SK-N-SH (cell line): ENCODE measurements around the gene KCNJ4. TPM values are rescaled to one million over a fixed set of nuclear protein-coding genes. Genes with fewer than 3 reads are reported as not detected.

ENCODE experiments used
- CTCF ChIA-PET: fragments of 300-600, 350-600 bp; formaldehyde crosslinking; extraction: SDS; loops from one replicate; lab custom pipeline; 2021; lab: Yijun Ruan, JAX
- POLR2A ChIA-PET: fragments of 350-600 bp; sonication (Branson Sonifier 250); formaldehyde crosslinking; extraction: SDS; loops from one replicate; lab custom pipeline; 2020; ENCODE audit warnings: antibody characterized with exemption, inconsistent platforms; lab: Yijun Ruan, JAX
- DNase-seq: peaks from one replicate; pipeline ENCODE4 v3.0.0; 2012
- H2AFZ ChIP-seq: fragments of 200-600 bp; sonication (generic); 2 replicates; pipeline ENCODE4 v1.8.1; 2016; ENCODE audit warnings: antibody characterized with exemption, mild to moderate bottlenecking, low read depth
- H3F3A ChIP-seq: fragments of 200-600 bp; sonication (generic); replicated peaks from 2 replicates; pipeline ENCODE3; 2016; ENCODE audit warnings: antibody characterized with exemption, mild to moderate bottlenecking; ENCODE audit not compliant: insufficient read depth
- H3K27ac ChIP-seq, 2 experiments: fragments of 200-500 bp in 1 of 2; fragments of 200-600 bp in 1 of 2; sonication (Bioruptor generic) in 1 of 2; sonication (generic), shearing (Covaris generic) in 1 of 2; 2 replicates each; pipeline versions ENCODE4 v1.5.1 to v1.6.1; 2014 to 2016; ENCODE audit warnings: low read depth in 2 of 2, inconsistent platforms in 1 of 2, low read length in 1 of 2, mild to moderate bottlenecking in 1 of 2, mixed read lengths in 1 of 2
- H3K27me3 ChIP-seq: fragments of 200-600 bp; sonication (generic), shearing (Covaris generic); 2 replicates; pipeline ENCODE4 v1.6.1; 2016; ENCODE audit warnings: mixed run types; ENCODE audit not compliant: insufficient read depth
- H3K36me3 ChIP-seq, 2 experiments: fragments of 200-500 bp in 1 of 2; fragments of 200-600 bp in 1 of 2; sonication (Bioruptor generic) in 1 of 2; sonication (generic) in 1 of 2; replicated peaks in 1 of 2; 2 replicates each; pipeline versions ENCODE3 to v1.5.1; 2014 to 2016; ENCODE audit warnings: low read length in 1 of 2, mild to moderate bottlenecking in 1 of 2; ENCODE audit not compliant: insufficient read depth in 2 of 2, control insufficient read depth in 1 of 2
- H3K4me1 ChIP-seq, 2 experiments: fragments of 200-500 bp in 1 of 2; fragments of 200-600 bp in 1 of 2; sonication (Bioruptor generic) in 1 of 2; sonication (generic), shearing (Covaris generic) in 1 of 2; 2 replicates each; pipeline versions ENCODE4 v1.5.1 to v1.6.1; 2014 to 2016; ENCODE audit warnings: low read depth in 1 of 2, low read length in 1 of 2, mixed run types in 1 of 2; ENCODE audit not compliant: insufficient read depth in 2 of 2, control insufficient read depth in 1 of 2
- H3K4me2 ChIP-seq: fragments of 200-600 bp; sonication (generic), shearing (Covaris generic); 2 replicates; pipeline ENCODE4 v1.6.1; 2017; ENCODE audit warnings: mixed run types
- H3K4me3 ChIP-seq, 2 experiments: fragments of 200-500 bp in 1 of 2; fragments of 200-600 bp in 1 of 2; sonication (Bioruptor generic) in 1 of 2; sonication (generic), shearing (Covaris generic) in 1 of 2; 2 replicates each; pipeline versions ENCODE4 v1.5.1 to v1.8.1; 2014 to 2016; ENCODE audit warnings: low read depth in 2 of 2, inconsistent platforms in 1 of 2, low read length in 1 of 2, mild to moderate bottlenecking in 1 of 2, mixed read lengths in 1 of 2, moderate library complexity in 1 of 2
- H3K79me2 ChIP-seq: fragments of 200-600 bp; sonication (generic); 2 replicates; pipeline ENCODE4 v1.8.1; 2017; ENCODE audit warnings: mild to moderate bottlenecking; ENCODE audit not compliant: insufficient read depth
- H3K9ac ChIP-seq: fragments of 200-600 bp; sonication (generic); 2 replicates; pipeline ENCODE4 v1.6.1; 2017; ENCODE audit warnings: mixed run types
- H3K9me2 ChIP-seq: fragments of 200-600 bp; sonication (generic); 2 replicates; pipeline ENCODE4 v1.6.1; 2017; ENCODE audit warnings: mixed run types
- H3K9me3 ChIP-seq: fragments of 200-600 bp; sonication (generic); 2 replicates; pipeline ENCODE4 v1.6.1; 2017; ENCODE audit warnings: mixed run types, mild to moderate bottlenecking, moderate library complexity
- H4K20me1 ChIP-seq: fragments of 200-600 bp; sonication (generic); 2 replicates; pipeline ENCODE4 v1.6.1; 2017; ENCODE audit warnings: mild to moderate bottlenecking, mixed run types; ENCODE audit not compliant: insufficient read depth
- CHD2 ChIP-seq: fragments of 150-350 bp; IDR thresholded peaks from 2 replicates; pipeline ENCODE4 v1.6.1; 2018; ENCODE audit warnings: low read length; ENCODE audit not compliant: partially characterized antibody
- ELF1 ChIP-seq: IDR thresholded peaks from 2 replicates; pipeline ENCODE4 v1.4.0; 2012
- EP300 ChIP-seq, 2 experiments: IDR thresholded peaks; 2 replicates each; pipeline versions ENCODE4 v1.4.0 to v1.6.1; 2012; ENCODE audit warnings: borderline replicate concordance in 1 of 2, low read depth in 1 of 2, low read length in 1 of 2
- FOSL2 ChIP-seq: IDR thresholded peaks from 2 replicates; pipeline ENCODE4 v1.4.0; 2012; ENCODE audit warnings: low read depth, mild to moderate bottlenecking, moderate library complexity, borderline replicate concordance
- FOXJ3 ChIP-seq: sonication (generic); formaldehyde crosslinking; IDR thresholded peaks from 2 replicates; pipeline ENCODE4 v1.5.1; 2020; ENCODE audit warnings: mild to moderate bottlenecking, missing genetic modification reagents
- GABPA ChIP-seq: IDR thresholded peaks from 2 replicates; pipeline ENCODE4 v1.4.0; 2012; ENCODE audit warnings: low read depth, mild to moderate bottlenecking
- GATA2 ChIP-seq: sonication (generic); formaldehyde crosslinking; IDR thresholded peaks from 2 replicates; pipeline ENCODE4 v1.5.0; 2020; ENCODE audit warnings: mild to moderate bottlenecking, missing genetic modification reagents
- MEF2A ChIP-seq: IDR thresholded peaks from 2 replicates; pipeline ENCODE4 v1.4.0; 2012; ENCODE audit warnings: low read depth, borderline replicate concordance
- MXI1 ChIP-seq: IDR thresholded peaks from 2 replicates; pipeline ENCODE4 v1.6.1; 2012; ENCODE audit warnings: mild to moderate bottlenecking, low read depth, low read length, improper control_type of control experiment
- NFIC ChIP-seq: IDR thresholded peaks from 2 replicates; pipeline ENCODE4 v1.4.0; 2012; ENCODE audit warnings: borderline replicate concordance
- NRF1 ChIP-seq: IDR thresholded peaks from 2 replicates; pipeline ENCODE4 v1.6.1; 2012; ENCODE audit warnings: low read depth, mild to moderate bottlenecking, low read length
- PBX3 ChIP-seq: IDR thresholded peaks from 2 replicates; pipeline ENCODE4; 2012
- RAD21 ChIP-seq: IDR thresholded peaks from 2 replicates; pipeline ENCODE4 v1.6.1; 2012; ENCODE audit warnings: mild to moderate bottlenecking, low read length
- RCOR1 ChIP-seq: fragments of 150-350 bp; IDR thresholded peaks from 2 replicates; pipeline ENCODE4 v1.6.1; 2017; ENCODE audit warnings: antibody characterized with exemption, low read length
- RXRA ChIP-seq: IDR thresholded peaks from 2 replicates; pipeline ENCODE4 v1.4.0; 2012; ENCODE audit warnings: low read depth, mild to moderate bottlenecking, borderline replicate concordance
- SIN3A ChIP-seq: IDR thresholded peaks from 2 replicates; pipeline ENCODE4 v1.6.1; 2012; ENCODE audit warnings: low read depth, mild to moderate bottlenecking, low read length, moderate library complexity, borderline replicate concordance
- USF1 ChIP-seq: IDR thresholded peaks from 2 replicates; pipeline ENCODE4 v1.4.0; 2012; ENCODE audit warnings: low read depth, borderline replicate concordance
- YY1 ChIP-seq: IDR thresholded peaks from 2 replicates; pipeline ENCODE4 v1.4.0; 2012; ENCODE audit warnings: low read depth, mild to moderate bottlenecking
- WGBS: methylation state at CpG from one replicate; pipeline ENCODE4 v1.1.6; 2017; ENCODE audit warnings: low lambda C conversion rate; 5-methylcytosine and 5-hydroxymethylcytosine counted together
- polyA plus RNA-seq, 3 experiments: library from polyadenylated mRNA; depleted of rRNA; stranded (reverse); fragments of >200 nt; gene quantifications; 2 replicates each; pipeline ENCODE4 v1.2.3, GENCODE V29; 2012
- TF ChIP-seq, protein P1 (sequence below): IDR thresholded peaks from 2 replicates; pipeline ENCODE4 v1.4.0; 2012; ENCODE audit warnings: low read depth, borderline replicate concordance
- TF ChIP-seq, protein P2 (sequence below): fragments of 150-350 bp; IDR thresholded peaks from 2 replicates; pipeline ENCODE4 v1.6.1; 2016; ENCODE audit warnings: mild to moderate bottlenecking, low read depth, low read length
- TF ChIP-seq, protein P3 (sequence below): fragments of 200-600 bp; sonication (generic); IDR thresholded peaks from 2 replicates; pipeline ENCODE4 v1.6.1; 2017; ENCODE audit warnings: antibody characterized with exemption, mild to moderate bottlenecking, moderate library complexity

Gene KCNJ4
- polyA plus RNA-seq, 1 of the 3 experiments (the other 2 are of a cell fraction), result not detected

DNA sequence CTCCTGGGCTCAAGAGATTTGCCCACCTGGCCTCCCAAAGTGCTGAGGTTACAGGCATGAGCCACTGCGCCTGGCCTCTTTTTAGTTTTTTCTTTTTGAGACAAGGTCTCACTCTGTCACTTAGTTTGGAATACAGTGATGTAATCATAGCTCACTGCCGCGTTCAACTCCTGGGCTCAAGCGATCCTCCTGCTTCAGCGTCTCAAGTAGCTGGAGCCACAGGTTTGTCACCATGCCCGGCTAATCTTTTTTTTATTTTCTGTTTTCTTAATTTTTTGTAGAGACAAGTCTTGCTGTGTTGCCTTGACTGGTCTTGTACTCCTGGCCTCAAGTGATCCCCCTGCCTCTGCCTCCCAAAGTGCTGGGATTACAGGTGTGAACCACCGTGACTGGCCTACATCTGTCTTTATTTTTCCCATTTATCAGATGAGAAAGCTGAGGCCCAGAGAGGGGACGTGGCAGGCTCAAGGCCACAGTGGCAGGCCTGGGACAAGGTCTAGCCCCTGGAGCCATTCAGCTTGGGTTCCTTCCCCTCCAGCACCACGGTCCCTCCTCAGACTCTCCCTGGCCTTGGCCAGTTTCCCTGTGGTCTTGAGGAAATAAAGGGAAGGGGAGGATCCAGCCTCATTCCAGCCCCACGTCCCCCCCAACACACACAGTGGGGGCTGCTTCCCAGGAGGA lies 10.1 kb upstream of the KCNJ4 start (continued):
- TF ChIP-seq USF1 (no peak), FOXJ3 (CRISPR knock-in tag) (no peak), GABPA (no peak), RAD21 (no peak)
- TF ChIP-seq, protein P1, sequence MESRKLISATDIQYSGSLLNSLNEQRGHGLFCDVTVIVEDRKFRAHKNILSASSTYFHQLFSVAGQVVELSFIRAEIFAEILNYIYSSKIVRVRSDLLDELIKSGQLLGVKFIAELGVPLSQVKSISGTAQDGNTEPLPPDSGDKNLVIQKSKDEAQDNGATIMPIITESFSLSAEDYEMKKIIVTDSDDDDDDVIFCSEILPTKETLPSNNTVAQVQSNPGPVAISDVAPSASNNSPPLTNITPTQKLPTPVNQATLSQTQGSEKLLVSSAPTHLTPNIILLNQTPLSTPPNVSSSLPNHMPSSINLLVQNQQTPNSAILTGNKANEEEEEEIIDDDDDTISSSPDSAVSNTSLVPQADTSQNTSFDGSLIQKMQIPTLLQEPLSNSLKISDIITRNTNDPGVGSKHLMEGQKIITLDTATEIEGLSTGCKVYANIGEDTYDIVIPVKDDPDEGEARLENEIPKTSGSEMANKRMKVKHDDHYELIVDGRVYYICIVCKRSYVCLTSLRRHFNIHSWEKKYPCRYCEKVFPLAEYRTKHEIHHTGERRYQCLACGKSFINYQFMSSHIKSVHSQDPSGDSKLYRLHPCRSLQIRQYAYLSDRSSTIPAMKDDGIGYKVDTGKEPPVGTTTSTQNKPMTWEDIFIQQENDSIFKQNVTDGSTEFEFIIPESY, result no peak

GRCh38 chr22:38462960-38463784 lies 8.2 kb upstream of the KCNJ4 start:
- Histone ChIP-seq H3K36me3 (no peaks in the 10 kb centered on the region), H3K27me3 (no peaks in the 10 kb centered on the region), H3K4me2 (no peak overlapping the region), H3K4me1 (peaks cover 0 to 7% of the 10 kb centered on the region in 2 experiments; a peak in 1 of 4 replicates), H3K9ac (no peak overlapping the region), H3K27ac (no peak overlapping the region), H3K9me2 (no peaks in the 10 kb centered on the region), H3F3A (no peaks in the 10 kb centered on the region), H3K79me2 (no peaks in the 10 kb centered on the region), H4K20me1 (no peaks in the 10 kb centered on the region), H2AFZ (no peak overlapping the region), H3K9me3 (no peaks in the 10 kb centered on the region), H3K4me3 (no peak overlapping the region)
- ChIA-PET POLR2A (no interaction called here), CTCF (interaction anchor here (0.6 to 2.0 kb wide), 2 partner anchors 63 to 125 kb away, joined by 3 to 4 read pairs; no protein-coding TSS in a partner anchor)
- WGBS, result 93% methylated on average over 16 of the region's 28 CpGs
- DNase-seq, result no peak
- no peak for TF ChIP-seq YY1
- TF ChIP-seq RCOR1, result no peak
- no peak for TF ChIP-seq RXRA
- TF ChIP-seq, protein P1, result no peak
- no peak for TF ChIP-seq NFIC
- TF ChIP-seq CHD2, result no peak
- TF ChIP-seq SIN3A, result no peak
- TF ChIP-seq, protein P2, sequence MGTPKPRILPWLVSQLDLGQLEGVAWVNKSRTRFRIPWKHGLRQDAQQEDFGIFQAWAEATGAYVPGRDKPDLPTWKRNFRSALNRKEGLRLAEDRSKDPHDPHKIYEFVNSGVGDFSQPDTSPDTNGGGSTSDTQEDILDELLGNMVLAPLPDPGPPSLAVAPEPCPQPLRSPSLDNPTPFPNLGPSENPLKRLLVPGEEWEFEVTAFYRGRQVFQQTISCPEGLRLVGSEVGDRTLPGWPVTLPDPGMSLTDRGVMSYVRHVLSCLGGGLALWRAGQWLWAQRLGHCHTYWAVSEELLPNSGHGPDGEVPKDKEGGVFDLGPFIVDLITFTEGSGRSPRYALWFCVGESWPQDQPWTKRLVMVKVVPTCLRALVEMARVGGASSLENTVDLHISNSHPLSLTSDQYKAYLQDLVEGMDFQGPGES, result no peak
- TF ChIP-seq MEF2A, result no peak
- TF ChIP-seq MXI1, result no peak
- no peak for TF ChIP-seq FOSL2
- no peak for TF ChIP-seq ELF1
- TF ChIP-seq, protein P3, sequence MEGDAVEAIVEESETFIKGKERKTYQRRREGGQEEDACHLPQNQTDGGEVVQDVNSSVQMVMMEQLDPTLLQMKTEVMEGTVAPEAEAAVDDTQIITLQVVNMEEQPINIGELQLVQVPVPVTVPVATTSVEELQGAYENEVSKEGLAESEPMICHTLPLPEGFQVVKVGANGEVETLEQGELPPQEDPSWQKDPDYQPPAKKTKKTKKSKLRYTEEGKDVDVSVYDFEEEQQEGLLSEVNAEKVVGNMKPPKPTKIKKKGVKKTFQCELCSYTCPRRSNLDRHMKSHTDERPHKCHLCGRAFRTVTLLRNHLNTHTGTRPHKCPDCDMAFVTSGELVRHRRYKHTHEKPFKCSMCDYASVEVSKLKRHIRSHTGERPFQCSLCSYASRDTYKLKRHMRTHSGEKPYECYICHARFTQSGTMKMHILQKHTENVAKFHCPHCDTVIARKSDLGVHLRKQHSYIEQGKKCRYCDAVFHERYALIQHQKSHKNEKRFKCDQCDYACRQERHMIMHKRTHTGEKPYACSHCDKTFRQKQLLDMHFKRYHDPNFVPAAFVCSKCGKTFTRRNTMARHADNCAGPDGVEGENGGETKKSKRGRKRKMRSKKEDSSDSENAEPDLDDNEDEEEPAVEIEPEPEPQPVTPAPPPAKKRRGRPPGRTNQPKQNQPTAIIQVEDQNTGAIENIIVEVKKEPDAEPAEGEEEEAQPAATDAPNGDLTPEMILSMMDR, result no peak
- no peak for TF ChIP-seq GATA2 (CRISPR knock-in tag)
- no peak for TF ChIP-seq NRF1
- no peak for TF ChIP-seq RAD21
- TF ChIP-seq PBX3, result no peak
- TF ChIP-seq EP300 (IDR thresholded peaks at IDR 0.05; ENCODE audit: borderline replicate concordance in 1 of 2, low read depth in 1 of 2, low read length in 1 of 2), result no peak
